Articular chondrocyte of knee joint (primary cell): ENCODE measurements around the gene ID2. TPM values are rescaled to one million over a fixed set of nuclear protein-coding genes. Genes with fewer than 3 reads are reported as not detected.

Source experiments
- total RNA-seq: library from RNA; depleted of rRNA; stranded (reverse); fragments of >200 nt; gene quantifications from 2 replicates; pipeline ENCODE4 v1.2.3, GENCODE V29; 2012

Gene ID2, protein sequence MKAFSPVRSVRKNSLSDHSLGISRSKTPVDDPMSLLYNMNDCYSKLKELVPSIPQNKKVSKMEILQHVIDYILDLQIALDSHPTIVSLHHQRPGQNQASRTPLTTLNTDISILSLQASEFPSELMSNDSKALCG
- total RNA-seq: 199 and 293 TPM in 2 replicates

DNA sequence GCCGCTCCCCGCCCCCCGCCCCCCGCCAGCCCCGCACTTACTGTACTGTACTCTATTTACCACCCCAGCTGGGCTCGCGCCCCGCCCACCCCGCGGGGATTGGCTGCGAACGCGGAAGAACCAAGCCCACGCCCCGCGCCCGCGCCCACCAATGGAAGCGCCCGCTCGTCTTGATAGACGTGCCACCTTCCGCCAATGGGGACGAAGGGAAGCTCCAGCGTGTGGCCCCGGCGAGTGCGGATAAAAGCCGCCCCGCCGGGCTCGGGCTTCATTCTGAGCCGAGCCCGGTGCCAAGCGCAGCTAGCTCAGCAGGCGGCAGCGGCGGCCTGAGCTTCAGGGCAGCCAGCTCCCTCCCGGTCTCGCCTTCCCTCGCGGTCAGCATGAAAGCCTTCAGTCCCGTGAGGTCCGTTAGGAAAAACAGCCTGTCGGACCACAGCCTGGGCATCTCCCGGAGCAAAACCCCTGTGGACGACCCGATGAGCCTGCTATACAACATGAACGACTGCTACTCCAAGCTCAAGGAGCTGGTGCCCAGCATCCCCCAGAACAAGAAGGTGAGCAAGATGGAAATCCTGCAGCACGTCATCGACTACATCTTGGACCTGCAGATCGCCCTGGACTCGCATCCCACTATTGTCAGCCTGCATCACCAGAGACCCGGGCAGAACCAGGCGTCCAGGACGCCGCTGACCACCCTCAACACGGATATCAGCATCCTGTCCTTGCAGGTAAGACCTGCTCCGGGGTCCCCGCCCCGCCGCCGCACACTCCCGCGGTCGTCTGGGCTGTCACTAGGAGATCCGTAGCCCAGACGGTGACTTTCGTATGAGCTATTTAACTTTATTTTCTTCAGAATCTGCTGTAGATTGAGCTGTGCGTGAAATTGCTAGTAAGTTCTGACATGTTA lies at the start of gene ID2:
Gene ID2, plus strand, starts transcription at position 271 of the 907 bp plus-strand sequence. Its CDS starts 110 bp downstream, at position 381.

Other genes with a start within 250 kb of the ID2 start
- gene KIDINS220, start 155.6 kb downstream of the ID2 start, total RNA-seq: 102 and 109 TPM in 2 replicates